Measurements from ENCODE around the gene YIPF3. TPM values are rescaled to one million over a fixed set of nuclear protein-coding genes. Genes with fewer than 3 reads are reported as not detected.
"Not testable (repeated sequence)": the region's sequence is repeated elsewhere in the genome, so short reads cannot be mapped to it uniquely, and the experiment has no call there.

YIPF3 gene
- total and polyA plus RNA-seq, 5 donors from 2014 or later = 59.2 to 135 (median 106) TPM

DNA sequence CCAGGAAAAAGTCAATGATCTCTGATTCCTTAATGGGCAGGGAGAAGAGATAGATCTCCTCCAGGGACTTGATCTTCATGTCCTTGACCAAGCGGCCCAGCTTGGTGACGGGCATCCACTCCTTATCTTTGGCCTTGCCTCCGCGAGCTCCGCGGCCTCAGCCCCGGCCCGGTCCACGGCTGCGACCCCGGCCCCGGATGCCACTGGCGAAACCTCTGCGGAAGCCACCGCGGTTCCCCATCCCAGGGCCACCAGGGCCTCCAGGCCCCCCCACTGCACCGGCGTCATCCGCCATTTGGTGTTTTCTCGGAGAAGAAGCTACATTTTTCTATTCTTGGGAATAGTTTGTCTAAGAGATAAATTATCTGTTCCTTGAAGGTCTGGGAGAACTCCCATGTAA, 22.7 kb upstream of the YIPF3 start:
- not testable (repeated sequence) for H3K27me3 Mint-ChIP-seq; DNase-seq; H3K4me1 ChIP-seq (ENCODE audit: control insufficient read depth, insufficient read depth, low read length, poor library complexity, severe bottlenecking); H3K27ac ChIP-seq (ENCODE audit: insufficient read depth, low read length, poor library complexity, severe bottlenecking); H3K9me3 Mint-ChIP-seq; ATAC-seq (ENCODE audit: low read depth in 2 of 2); H3K27me3 ChIP-seq (ENCODE audit: control insufficient read depth, insufficient read depth, low read length); H3K4me1 Mint-ChIP-seq; H3K27ac Mint-ChIP-seq; H3K4me3 Mint-ChIP-seq; H3K4me3 ChIP-seq (ENCODE audit: low read depth, low read length); H3K9me3 ChIP-seq (ENCODE audit: control insufficient read depth in 2 of 2, low read length in 2 of 2)
- peaks cover 23% of the 10 kb centered on the region for H3K36me3 Mint-ChIP-seq
- H3K36me3 ChIP-seq (ENCODE audit: control insufficient read depth, insufficient read depth, low read length) = peaks cover 51% of the 10 kb centered on the region

DNA sequence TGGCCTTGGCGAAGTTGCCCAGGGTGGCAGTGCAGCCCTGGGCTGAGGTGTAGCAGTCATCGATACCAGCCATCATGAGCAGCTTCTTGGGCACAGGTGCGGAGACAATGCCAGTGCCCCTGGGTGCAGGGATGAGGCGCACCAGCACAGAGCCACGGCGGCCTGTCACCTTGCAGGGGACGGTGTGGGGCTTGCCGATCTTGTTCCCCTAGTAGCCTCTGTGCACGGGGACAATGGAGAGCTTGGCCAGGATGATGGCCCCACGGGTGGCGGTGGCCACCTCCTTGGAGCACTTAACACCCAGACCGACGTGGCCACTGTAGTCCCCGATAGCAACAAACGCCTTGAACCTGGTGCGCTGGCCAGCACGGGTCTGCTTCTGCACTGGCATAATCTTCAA, 22.3 kb upstream of the YIPF3 start:
- H3K27me3 ChIP-seq (ENCODE audit: control insufficient read depth, insufficient read depth, low read length); H3K27ac Mint-ChIP-seq; ATAC-seq (ENCODE audit: low read depth in 2 of 2); H3K4me3 ChIP-seq (ENCODE audit: low read depth, low read length); H3K27ac ChIP-seq (ENCODE audit: insufficient read depth, low read length, poor library complexity, severe bottlenecking); H3K27me3 Mint-ChIP-seq; DNase-seq; H3K4me1 Mint-ChIP-seq; H3K4me1 ChIP-seq (ENCODE audit: control insufficient read depth, insufficient read depth, low read length, poor library complexity, severe bottlenecking); H3K9me3 ChIP-seq (ENCODE audit: control insufficient read depth in 2 of 2, low read length in 2 of 2); H3K9me3 Mint-ChIP-seq; H3K4me3 Mint-ChIP-seq: not testable (repeated sequence)
- peaks cover 24% of the 10 kb centered on the region for H3K36me3 Mint-ChIP-seq
- peaks cover 47% of the 10 kb centered on the region for H3K36me3 ChIP-seq (ENCODE audit: control insufficient read depth, insufficient read depth, low read length)

DNA sequence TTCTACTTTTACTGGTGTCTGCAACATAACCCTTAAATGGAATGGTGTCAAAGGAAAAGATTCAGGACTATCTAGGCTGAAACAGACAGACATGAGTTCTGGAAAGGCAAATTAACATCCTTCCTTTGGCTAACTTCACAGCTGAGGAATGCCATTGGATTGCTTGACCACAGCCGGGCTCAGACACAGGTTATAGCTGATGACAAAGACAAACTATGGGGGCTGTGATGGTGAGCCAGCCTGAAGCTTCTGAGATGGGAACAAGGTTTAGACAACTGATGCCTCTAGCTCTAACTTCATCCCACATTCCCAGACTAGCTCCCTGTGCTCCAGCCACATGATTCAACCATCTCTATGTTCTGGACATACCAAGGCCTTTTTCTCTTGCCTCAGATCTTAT, 15.5 kb upstream of the YIPF3 start:
- peaks cover 0 to 2% (median 0%) of the 10 kb centered on the region in 7 donors for H3K9me3 Mint-ChIP-seq
- no peak for DNase-seq
- no peaks in the 10 kb centered on the region for H3K4me1 ChIP-seq (ENCODE audit: control insufficient read depth, insufficient read depth, low read length, poor library complexity, severe bottlenecking)
- no peak overlapping the region for H3K27ac Mint-ChIP-seq
- H3K36me3 Mint-ChIP-seq = peaks cover 40% of the 10 kb centered on the region
- no peak overlapping the region for H3K4me3 ChIP-seq (ENCODE audit: low read depth, low read length)
- no peak overlapping the region for H3K27ac ChIP-seq (ENCODE audit: insufficient read depth, low read length, poor library complexity, severe bottlenecking)
- H3K27me3 ChIP-seq (ENCODE audit: control insufficient read depth, insufficient read depth, low read length) = no peaks in the 10 kb centered on the region
- H3K36me3 ChIP-seq (ENCODE audit: control insufficient read depth, insufficient read depth, low read length) = peaks cover 57% of the 10 kb centered on the region
- H3K9me3 ChIP-seq (ENCODE audit: control insufficient read depth in 2 of 2, low read length in 2 of 2) = no peaks in the 10 kb centered on the region
- H3K4me1 Mint-ChIP-seq = no peaks in the 10 kb centered on the region
- no peak for ATAC-seq (ENCODE audit: low read depth in 2 of 2)
- H3K27me3 Mint-ChIP-seq = no peaks in the 10 kb centered on the region
- H3K4me3 Mint-ChIP-seq = no peak overlapping the region

DNA sequence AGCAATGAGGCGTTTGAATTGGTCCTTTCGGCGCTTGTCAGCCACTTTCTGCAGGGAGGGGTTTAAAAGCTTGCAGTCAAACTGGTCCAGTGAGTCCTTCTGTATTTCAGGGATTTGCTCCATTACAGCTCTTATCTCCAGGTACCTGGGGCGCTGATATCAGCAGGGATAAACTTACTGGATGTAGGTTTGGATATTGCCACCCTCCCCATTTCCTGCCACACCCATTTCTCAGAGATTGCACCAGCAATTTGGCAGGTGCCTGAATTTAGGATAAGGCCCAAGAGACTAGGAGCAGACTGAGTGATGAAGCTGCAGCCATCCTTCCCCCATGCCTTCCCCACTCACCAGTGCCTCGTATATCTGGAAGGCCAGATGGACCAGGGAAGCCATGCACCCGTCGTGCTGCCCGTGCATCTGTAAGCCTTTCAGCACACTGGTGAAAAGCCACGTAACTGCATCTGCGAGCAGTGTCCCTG, 7.8 kb upstream of the YIPF3 start:
- H3K4me1 ChIP-seq (ENCODE audit: control insufficient read depth, insufficient read depth, low read length, poor library complexity, severe bottlenecking) = no peaks in the 10 kb centered on the region
- H3K4me3 ChIP-seq (ENCODE audit: low read depth, low read length) = no peak overlapping the region
- Mint-ChIP-seq H3K27me3 (no peaks in the 10 kb centered on the region), H3K4me1 (peaks cover 0 to 3% (median 2%) of the 10 kb centered on the region in 4 donors), H3K36me3 (peaks cover 49% of the 10 kb centered on the region), H3K4me3 (no peak overlapping the region), H3K9me3 (peaks cover 0 to 2% (median 0%) of the 10 kb centered on the region in 7 donors), H3K27ac (no peak overlapping the region)
- H3K27ac ChIP-seq (ENCODE audit: insufficient read depth, low read length, poor library complexity, severe bottlenecking) = no peak overlapping the region
- H3K9me3 ChIP-seq (ENCODE audit: control insufficient read depth in 2 of 2, low read length in 2 of 2) = no peaks in the 10 kb centered on the region
- H3K27me3 ChIP-seq (ENCODE audit: control insufficient read depth, insufficient read depth, low read length) = no peaks in the 10 kb centered on the region
- ATAC-seq (ENCODE audit: low read depth in 2 of 2) (no peak), DNase-seq (no peak)
- peaks cover 94% of the 10 kb centered on the region for H3K36me3 ChIP-seq (ENCODE audit: control insufficient read depth, insufficient read depth, low read length)

DNA sequence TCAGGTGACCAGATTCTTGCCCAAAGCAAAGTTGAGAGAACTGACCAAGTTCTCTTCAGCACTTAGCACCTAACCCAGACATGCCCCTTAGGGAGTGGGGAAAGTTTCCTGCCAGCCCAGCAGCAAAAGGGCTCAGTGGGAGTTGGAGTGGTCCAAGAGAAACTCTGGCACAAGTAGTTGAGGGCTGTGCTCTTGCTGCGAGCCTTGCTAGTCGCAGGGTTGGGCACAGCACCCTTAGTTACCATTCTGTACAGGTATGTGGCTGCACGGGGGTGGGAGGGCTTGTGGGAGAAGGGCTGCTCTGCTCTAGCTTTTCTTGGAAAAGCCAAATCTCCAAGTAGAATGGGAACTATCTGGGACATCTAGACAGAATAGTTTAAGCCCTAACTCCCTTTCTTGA, 6.6 kb upstream of the YIPF3 start:
- H3K4me3 Mint-ChIP-seq = no peak overlapping the region
- no peak for ATAC-seq (ENCODE audit: low read depth in 2 of 2)
- Histone ChIP-seq H3K4me3 (ENCODE audit: low read depth, low read length) (no peak overlapping the region), H3K27me3 (ENCODE audit: control insufficient read depth, insufficient read depth, low read length) (no peaks in the 10 kb centered on the region), H3K4me1 (ENCODE audit: control insufficient read depth, insufficient read depth, low read length, poor library complexity, severe bottlenecking) (peaks cover 6% of the 10 kb centered on the region), H3K9me3 (ENCODE audit: control insufficient read depth in 2 of 2, low read length in 2 of 2) (no peaks in the 10 kb centered on the region), H3K27ac (ENCODE audit: insufficient read depth, low read length, poor library complexity, severe bottlenecking) (no peak overlapping the region), H3K36me3 (ENCODE audit: control insufficient read depth, insufficient read depth, low read length) (peaks cover 88% of the 10 kb centered on the region)
- peaks cover 46% of the 10 kb centered on the region for H3K36me3 Mint-ChIP-seq
- H3K4me1 Mint-ChIP-seq = peaks cover 0 to 3% (median 2%) of the 10 kb centered on the region in 4 donors
- peak overlapping the region in 2 of 3 donors; percentile 26 to 87 for H3K27ac Mint-ChIP-seq
- peaks cover 0 to 2% (median 0%) of the 10 kb centered on the region in 7 donors for H3K9me3 Mint-ChIP-seq
- no peaks in the 10 kb centered on the region for H3K27me3 Mint-ChIP-seq
- no peak for DNase-seq

DNA sequence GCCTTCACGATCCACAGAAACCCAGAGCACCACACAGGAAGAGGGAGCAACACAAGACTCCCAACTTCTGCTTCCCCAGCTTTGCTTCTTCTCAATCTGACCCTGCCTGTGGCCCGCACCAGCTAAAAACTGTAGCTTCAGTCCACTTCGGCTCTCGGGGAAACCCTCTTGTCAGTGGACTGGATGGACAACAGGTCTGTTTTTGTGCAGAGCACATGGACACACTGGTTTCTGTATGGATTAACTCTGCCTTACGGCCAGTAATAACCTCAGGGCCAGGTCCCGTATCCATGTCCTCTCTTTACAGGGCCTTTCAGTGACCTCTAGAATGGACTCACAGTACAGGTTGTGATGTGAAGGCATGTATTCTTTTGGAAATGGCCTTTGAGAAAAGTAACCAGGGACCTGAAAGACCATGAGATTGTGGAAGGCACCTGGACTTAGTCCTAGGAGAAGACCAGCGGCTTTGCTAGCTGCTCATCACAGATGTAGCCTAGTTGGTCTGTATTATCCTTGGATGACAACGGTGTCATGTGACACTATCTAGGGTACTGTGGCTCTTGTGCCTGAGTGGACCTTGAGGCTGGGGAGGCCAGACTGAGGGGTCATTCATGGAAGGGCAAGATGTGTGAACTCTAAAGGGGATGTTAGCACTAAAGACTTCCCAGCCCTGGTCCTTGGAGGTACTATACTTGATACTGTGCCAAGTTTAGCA, 6.0 kb upstream of the YIPF3 start:
- Mint-ChIP-seq H3K27ac (peak overlapping the region in 1 of 3 donors; percentile 87), H3K27me3 (no peaks in the 10 kb centered on the region), H3K9me3 (peaks cover 0 to under 1% (median 0%) of the 10 kb centered on the region in 7 donors), H3K4me1 (peaks cover 0 to 3% (median 2%) of the 10 kb centered on the region in 4 donors), H3K36me3 (peaks cover 42% of the 10 kb centered on the region), H3K4me3 (no peak overlapping the region)
- no peaks in the 10 kb centered on the region for H3K27me3 ChIP-seq (ENCODE audit: control insufficient read depth, insufficient read depth, low read length)
- peaks cover 12% of the 10 kb centered on the region for H3K4me1 ChIP-seq (ENCODE audit: control insufficient read depth, insufficient read depth, low read length, poor library complexity, severe bottlenecking)
- no peak for DNase-seq
- H3K27ac ChIP-seq (ENCODE audit: insufficient read depth, low read length, poor library complexity, severe bottlenecking) = no peak overlapping the region
- H3K36me3 ChIP-seq (ENCODE audit: control insufficient read depth, insufficient read depth, low read length) = peaks cover 82% of the 10 kb centered on the region
- H3K4me3 ChIP-seq (ENCODE audit: low read depth, low read length) = no peak overlapping the region
- H3K9me3 ChIP-seq (ENCODE audit: control insufficient read depth in 2 of 2, low read length in 2 of 2) = no peaks in the 10 kb centered on the region
- ATAC-seq (ENCODE audit: low read depth in 2 of 2) = no peak

DNA sequence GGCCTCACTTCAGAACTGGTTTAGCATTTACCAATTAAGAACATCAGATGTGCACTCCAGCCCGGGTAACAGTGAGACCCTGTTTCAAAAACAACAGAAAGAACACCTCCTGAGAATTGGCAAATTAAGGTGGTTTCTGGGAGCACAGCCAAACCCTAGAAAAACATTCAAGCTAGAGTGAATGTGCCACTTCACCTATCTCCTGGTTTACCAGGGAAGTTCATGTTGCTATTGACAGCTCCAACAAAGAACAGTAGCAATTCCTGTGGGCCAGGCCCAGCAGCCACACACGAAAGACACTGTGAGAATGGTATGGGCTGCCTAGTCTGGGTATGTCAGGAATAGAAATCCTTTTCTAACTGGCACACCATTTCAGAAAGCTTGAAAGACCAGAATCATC, 5.1 kb upstream of the YIPF3 start:
- Mint-ChIP-seq H3K36me3 (peaks cover 33% of the 10 kb centered on the region), H3K4me1 (peaks cover 0 to 3% (median 2%) of the 10 kb centered on the region in 4 donors), H3K4me3 (no peak overlapping the region), H3K27ac (no peak overlapping the region), H3K27me3 (no peaks in the 10 kb centered on the region), H3K9me3 (no peaks in the 10 kb centered on the region)
- no peak for DNase-seq
- no peaks in the 10 kb centered on the region for H3K9me3 ChIP-seq (ENCODE audit: control insufficient read depth in 2 of 2, low read length in 2 of 2)
- ATAC-seq (ENCODE audit: low read depth in 2 of 2) = no peak
- H3K36me3 ChIP-seq (ENCODE audit: control insufficient read depth, insufficient read depth, low read length) = peaks cover 74% of the 10 kb centered on the region
- no peaks in the 10 kb centered on the region for H3K27me3 ChIP-seq (ENCODE audit: control insufficient read depth, insufficient read depth, low read length)
- peaks cover 19% of the 10 kb centered on the region for H3K4me1 ChIP-seq (ENCODE audit: control insufficient read depth, insufficient read depth, low read length, poor library complexity, severe bottlenecking)
- no peak overlapping the region for H3K4me3 ChIP-seq (ENCODE audit: low read depth, low read length)
- H3K27ac ChIP-seq (ENCODE audit: insufficient read depth, low read length, poor library complexity, severe bottlenecking) = no peak overlapping the region

DNA sequence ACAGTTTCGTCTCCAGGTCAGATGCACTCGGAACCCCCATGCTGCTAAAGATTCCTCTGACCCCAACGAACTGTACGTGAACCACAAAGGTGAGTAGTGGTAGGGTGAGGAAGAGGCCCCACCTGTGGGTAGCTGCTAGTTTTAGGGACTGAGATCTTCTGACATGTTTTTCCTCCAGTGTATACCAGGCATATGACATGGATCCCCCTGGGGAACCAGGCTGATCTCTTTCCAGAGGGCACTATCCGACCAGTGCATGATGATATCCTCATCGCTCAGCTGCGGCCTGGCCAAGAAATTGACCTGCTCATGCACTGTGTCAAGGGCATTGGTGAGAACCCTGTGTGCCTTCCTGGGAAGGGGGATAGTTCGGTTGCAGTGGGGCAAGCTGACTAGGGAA, 3.4 kb upstream of the YIPF3 start:
- Mint-ChIP-seq H3K27ac (no peak overlapping the region), H3K9me3 (no peaks in the 10 kb centered on the region), H3K4me3 (peak overlapping the region in 2 of 4 donors; percentile 19 to 33), H3K4me1 (peaks cover 0 to 12% (median 4%) of the 10 kb centered on the region in 4 donors), H3K36me3 (peaks cover 27% of the 10 kb centered on the region), H3K27me3 (no peaks in the 10 kb centered on the region)
- H3K36me3 ChIP-seq (ENCODE audit: control insufficient read depth, insufficient read depth, low read length) = peaks cover 61% of the 10 kb centered on the region
- H3K9me3 ChIP-seq (ENCODE audit: control insufficient read depth in 2 of 2, low read length in 2 of 2) = no peaks in the 10 kb centered on the region
- ATAC-seq (ENCODE audit: low read depth in 2 of 2) (no peak), DNase-seq (no peak)
- H3K27ac ChIP-seq (ENCODE audit: insufficient read depth, low read length, poor library complexity, severe bottlenecking) = no peak overlapping the region
- peaks cover 34% of the 10 kb centered on the region for H3K4me1 ChIP-seq (ENCODE audit: control insufficient read depth, insufficient read depth, low read length, poor library complexity, severe bottlenecking)
- no peak overlapping the region for H3K4me3 ChIP-seq (ENCODE audit: low read depth, low read length)
- no peaks in the 10 kb centered on the region for H3K27me3 ChIP-seq (ENCODE audit: control insufficient read depth, insufficient read depth, low read length)

Measured in CD4-positive, CD25-positive, alpha-beta regulatory T cell (primary cell).